ENCODE results near the gene CDH4.

DNA sequence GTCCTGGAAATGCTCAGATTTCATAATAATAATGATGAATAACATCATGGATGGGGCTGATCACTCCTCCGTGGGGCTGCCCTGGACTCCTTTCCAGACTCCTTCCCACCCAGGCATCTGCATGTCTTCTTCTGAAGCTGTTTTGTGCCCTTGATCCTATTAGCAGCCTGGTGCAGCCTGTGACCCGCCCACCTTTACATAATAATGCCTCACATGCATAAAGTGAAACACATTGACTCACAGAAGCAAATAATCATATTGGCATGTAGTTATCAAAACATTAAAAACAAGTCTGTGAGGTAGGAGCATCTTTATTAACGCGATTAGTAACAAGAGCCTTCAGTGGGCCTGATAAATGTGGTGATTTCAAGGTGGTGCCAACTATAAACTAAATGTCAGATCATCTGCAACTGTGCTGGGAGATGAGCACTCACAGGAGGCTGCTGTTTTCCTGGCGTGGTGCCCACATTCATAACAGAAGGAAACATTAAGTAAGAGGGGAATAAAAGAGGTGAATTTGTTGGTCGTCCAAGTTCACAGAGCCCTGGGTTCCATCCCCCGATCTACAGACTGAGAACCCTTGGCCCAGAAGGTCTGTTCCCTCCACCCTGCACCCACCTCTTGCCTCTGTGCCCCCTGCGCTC lies 344.7 kb downstream of the CDH4 start:
- TF ChIP-seq, protein P1, sequence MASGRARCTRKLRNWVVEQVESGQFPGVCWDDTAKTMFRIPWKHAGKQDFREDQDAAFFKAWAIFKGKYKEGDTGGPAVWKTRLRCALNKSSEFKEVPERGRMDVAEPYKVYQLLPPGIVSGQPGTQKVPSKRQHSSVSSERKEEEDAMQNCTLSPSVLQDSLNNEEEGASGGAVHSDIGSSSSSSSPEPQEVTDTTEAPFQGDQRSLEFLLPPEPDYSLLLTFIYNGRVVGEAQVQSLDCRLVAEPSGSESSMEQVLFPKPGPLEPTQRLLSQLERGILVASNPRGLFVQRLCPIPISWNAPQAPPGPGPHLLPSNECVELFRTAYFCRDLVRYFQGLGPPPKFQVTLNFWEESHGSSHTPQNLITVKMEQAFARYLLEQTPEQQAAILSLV (CRISPR knock-in tag; IDR thresholded peaks at IDR 0.05; ENCODE audit: borderline replicate concordance) = no peak
- TF ChIP-seq ZNF883 (CRISPR knock-in tag; IDR thresholded peaks at IDR 0.05; ENCODE audit: not compliant biosample characterization) (no peak), YY1 (IDR thresholded peaks at IDR 0.05; ENCODE audit: insufficient read depth, insufficient replicate concordance, low read depth, low read length) (no peak), ZNF12 (CRISPR knock-in tag; IDR thresholded peaks at IDR 0.05) (no peak)

All from HepG2 (cell line).